AG09309 (cell line): ENCODE results near the gene FRRS1.

Source experiments
- DNase-seq: peaks from one replicate; pipeline ENCODE4 v3.0.0-alpha.2; 2010; ENCODE audit warnings: low read depth
- H3K4me3 ChIP-seq: 2 replicates; pipeline ENCODE4 v1.5.1; 2011; ENCODE audit warnings: mild to moderate bottlenecking, low read depth, low read length, moderate library complexity; ENCODE audit not compliant: control insufficient read depth
- TF ChIP-seq, protein P1 (sequence below): IDR thresholded peaks from 2 replicates; pipeline ENCODE4 v1.5.1; 2011; ENCODE audit warnings: mild to moderate bottlenecking, low read depth, low read length, inconsistent platforms; ENCODE audit not compliant: insufficient read depth, control insufficient read depth; ENCODE audit errors: missing control alignments

The FRRS1 gene

DNA sequence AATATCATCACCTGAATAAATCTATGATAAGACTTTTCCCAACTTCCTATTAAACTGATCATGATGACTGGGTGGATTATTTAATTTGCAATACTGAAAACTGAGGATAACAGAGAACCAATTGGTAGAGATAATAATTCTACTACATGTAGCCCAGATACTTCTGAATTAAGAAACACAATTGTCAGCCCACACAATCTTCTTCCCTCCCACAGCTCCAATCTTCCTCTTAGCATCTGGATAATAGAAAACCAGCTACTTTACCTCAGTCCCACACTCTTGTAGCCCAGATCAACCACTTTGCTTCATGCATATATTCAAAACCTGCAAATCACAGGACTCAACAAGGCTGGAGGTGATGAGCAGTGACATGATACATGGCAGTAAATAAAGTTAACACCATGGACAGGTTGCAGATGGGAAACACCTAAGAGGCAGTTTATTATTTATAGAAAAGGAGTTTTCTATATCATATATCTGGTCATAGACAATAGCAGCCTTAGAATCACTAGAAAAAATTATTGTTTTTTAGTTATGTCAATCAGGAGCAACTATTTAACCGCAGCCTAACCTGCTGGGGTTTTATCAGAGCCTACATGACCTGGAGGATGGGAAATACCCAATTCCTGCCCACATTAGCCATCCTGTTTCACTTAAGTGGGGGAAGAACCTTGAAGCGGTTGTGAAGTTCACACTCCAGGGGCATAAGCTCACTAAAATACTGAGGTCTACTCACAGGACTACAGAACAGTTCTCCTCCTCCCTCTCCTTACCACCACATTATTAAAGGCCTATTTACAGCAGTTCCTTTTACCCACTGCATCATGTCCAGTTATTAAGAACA is 16.7 kb downstream of the FRRS1 start:
- DNase-seq, result no peak
- TF ChIP-seq, protein P1, sequence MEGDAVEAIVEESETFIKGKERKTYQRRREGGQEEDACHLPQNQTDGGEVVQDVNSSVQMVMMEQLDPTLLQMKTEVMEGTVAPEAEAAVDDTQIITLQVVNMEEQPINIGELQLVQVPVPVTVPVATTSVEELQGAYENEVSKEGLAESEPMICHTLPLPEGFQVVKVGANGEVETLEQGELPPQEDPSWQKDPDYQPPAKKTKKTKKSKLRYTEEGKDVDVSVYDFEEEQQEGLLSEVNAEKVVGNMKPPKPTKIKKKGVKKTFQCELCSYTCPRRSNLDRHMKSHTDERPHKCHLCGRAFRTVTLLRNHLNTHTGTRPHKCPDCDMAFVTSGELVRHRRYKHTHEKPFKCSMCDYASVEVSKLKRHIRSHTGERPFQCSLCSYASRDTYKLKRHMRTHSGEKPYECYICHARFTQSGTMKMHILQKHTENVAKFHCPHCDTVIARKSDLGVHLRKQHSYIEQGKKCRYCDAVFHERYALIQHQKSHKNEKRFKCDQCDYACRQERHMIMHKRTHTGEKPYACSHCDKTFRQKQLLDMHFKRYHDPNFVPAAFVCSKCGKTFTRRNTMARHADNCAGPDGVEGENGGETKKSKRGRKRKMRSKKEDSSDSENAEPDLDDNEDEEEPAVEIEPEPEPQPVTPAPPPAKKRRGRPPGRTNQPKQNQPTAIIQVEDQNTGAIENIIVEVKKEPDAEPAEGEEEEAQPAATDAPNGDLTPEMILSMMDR, result no peak
- H3K4me3 ChIP-seq, result no peak overlapping the region

DNA sequence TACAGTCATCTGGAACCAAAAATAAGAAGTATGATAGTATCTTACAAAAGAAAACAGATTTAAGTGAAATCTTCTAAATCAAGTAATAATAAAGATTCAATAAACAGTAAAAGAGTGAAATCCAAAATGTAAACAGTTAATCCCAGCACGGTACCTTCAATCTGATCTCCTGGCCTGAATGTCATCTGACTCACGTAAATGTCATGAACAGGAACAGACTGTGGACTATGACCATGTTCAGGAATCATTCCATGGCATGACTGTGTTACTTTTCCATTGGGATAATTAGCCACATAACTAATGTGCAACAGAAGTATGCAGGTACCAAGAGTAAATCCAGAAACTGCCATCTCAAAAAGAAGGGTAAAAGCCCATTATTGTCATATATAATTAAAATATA is 18.0 kb downstream of the FRRS1 start:
- H3K4me3 ChIP-seq, result no peak overlapping the region
- DNase-seq, result no peak
- TF ChIP-seq, protein P1, result no peak

DNA sequence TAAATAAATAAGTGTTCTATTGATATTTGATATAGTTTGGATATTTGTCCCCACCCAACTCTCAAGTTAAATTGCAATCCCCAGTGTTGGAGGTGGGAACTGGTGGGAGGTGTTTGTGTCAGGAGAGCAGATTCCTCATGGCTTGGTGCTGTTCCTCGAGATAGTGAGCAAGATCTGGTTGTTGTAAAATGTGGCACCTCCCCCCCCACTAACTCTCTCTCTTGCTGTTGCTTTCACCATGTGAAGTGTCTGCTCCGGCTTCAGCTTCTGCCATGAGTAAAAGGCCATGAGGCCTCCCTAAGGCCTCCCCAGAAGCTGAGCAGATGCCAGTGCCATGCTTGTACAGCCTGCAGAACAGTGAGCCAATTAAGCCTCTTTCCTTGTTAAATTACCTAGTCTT is 20.8 kb downstream of the FRRS1 start:
- TF ChIP-seq, protein P1, result no peak
- H3K4me3 ChIP-seq, result no peak overlapping the region
- no peak for DNase-seq

DNA sequence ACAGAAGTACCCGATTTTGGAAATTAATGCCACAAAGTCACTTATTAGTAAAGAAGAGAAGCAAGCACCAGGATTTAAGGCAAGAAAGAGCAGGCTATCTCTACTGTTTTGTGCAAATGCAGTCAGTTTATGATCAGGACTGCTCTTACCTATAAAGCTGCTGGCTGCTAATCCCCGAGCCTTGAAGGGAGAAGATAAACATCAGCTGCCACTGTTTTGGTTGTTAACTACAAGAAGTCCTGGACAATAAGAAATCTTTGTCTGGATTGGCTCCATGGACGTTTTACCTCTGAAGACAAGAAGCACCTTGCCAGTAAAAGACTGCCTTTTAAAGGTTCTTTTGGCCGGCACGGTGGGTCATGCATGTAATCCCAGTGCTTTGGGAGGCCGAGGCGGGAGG is 21.4 kb downstream of the FRRS1 start:
- TF ChIP-seq, protein P1, result no peak
- no peak overlapping the region for H3K4me3 ChIP-seq
- DNase-seq, result no peak

DNA sequence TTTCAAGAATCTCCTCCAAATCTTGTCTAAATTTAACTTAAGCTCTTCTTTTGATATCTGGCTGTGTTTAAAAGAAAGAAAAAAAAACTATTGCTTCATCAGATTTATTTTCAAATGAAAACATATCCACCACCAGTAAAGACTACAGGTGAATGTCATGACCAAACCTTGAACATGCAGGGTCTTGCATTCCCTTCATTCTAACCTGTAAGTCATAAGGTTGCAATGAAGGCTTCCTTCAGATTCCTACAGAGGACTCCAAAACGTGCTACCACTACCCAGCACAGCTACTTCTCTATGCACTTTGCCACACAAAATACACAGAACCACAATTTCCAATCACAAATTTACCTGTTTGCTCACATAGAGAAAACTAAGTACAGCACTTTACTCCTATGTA is 26.3 kb downstream of the FRRS1 start:
- no peak overlapping the region for H3K4me3 ChIP-seq
- TF ChIP-seq, protein P1, result no peak
- no peak for DNase-seq

DNA sequence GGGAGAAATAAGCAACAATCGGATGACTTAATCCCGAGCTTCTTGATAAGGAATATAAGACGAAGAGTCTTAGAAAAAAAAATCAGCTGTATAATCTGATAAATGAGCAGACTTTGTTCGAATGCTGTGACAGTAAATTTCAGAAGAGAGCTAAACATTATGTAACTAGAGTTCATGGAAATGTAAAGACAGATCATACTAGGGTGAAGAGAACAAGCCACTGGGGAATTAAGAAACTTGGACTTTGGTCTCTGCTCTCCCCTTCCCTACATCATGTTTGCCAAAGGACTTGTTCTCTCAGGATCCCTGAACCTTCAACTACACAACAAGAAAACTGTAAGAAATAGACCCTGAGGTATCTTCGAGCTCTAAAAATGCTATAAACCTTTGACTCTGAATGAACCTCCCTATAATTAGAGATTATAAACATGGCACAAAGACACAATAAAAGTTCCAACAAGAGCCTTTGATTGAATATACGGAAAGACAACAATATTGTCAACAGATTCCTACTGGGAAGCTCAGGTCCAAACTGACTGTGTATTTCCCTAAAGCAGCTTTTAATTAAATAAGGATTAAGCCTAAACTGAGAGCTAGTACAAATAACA is 27.5 kb downstream of the FRRS1 start:
- DNase-seq, result no peak
- no peak overlapping the region for H3K4me3 ChIP-seq
- TF ChIP-seq, protein P1, result no peak
